OCI-LY7 (cell line): ENCODE measurements around the gene SLC17A4. TPM values are rescaled to one million over a fixed set of nuclear protein-coding genes. Genes with fewer than 3 reads are reported as not detected.

Source experiments
- BruUV-seq: library from RNA; stranded (reverse); fragments of 400-500 nt; replicated peaks from 2 replicates; lab custom pipeline; 2021; lab: Mats Ljungman, UMichigan
- CTCF ChIA-PET: fragments of 300-600 bp; sonication (Branson Sonifier 250); formaldehyde crosslinking; loops from one replicate; lab custom pipeline; 2022; ENCODE audit warnings: antibody characterized with exemption; ENCODE audit not compliant: unreplicated experiment; lab: Charles Lee
- POLR2A ChIA-PET: fragments of 300-600 bp; sonication (Branson Sonifier 250); formaldehyde crosslinking; loops from one replicate; lab custom pipeline; 2022; ENCODE audit warnings: antibody characterized with exemption; lab: Charles Lee
- DNase-seq: peaks from one replicate; pipeline ENCODE4 v3.0.0-alpha.2; 2015; ENCODE audit warnings: low spot score
- H2AFZ ChIP-seq: fragments of 200-600 bp; sonication (generic), shearing (Covaris generic); 2 replicates; pipeline ENCODE4 v1.6.1; 2014; ENCODE audit warnings: mild to moderate bottlenecking, antibody characterized with exemption, low read length, moderate library complexity
- H3K27ac ChIP-seq: fragments of 200-600 bp; sonication (generic); 2 replicates; pipeline ENCODE4 v1.5.1; 2014; ENCODE audit warnings: mixed run types, low read depth, mild to moderate bottlenecking, moderate library complexity, low read length, inconsistent platforms; ENCODE audit not compliant: poor library complexity, severe bottlenecking
- H3K36me3 ChIP-seq: fragments of 200-600 bp; sonication (generic); 2 replicates; pipeline ENCODE4 v1.6.1; 2014; ENCODE audit warnings: mild to moderate bottlenecking, antibody characterized with exemption, low read length, moderate library complexity, mixed read lengths; ENCODE audit not compliant: insufficient read depth
- H3K4me1 ChIP-seq: fragments of 200-600 bp; sonication (generic); 2 replicates; pipeline ENCODE4 v1.5.1; 2014; ENCODE audit warnings: mild to moderate bottlenecking, low read length; ENCODE audit not compliant: insufficient read depth, poor library complexity, severe bottlenecking
- H3K4me2 ChIP-seq: fragments of 200-600 bp; sonication (generic); 2 replicates; pipeline ENCODE4 v1.6.1; 2014; ENCODE audit warnings: mild to moderate bottlenecking, low read length
- H3K4me3 ChIP-seq: fragments of 200-600 bp; sonication (generic); 2 replicates; pipeline ENCODE4 v1.5.1; 2014; ENCODE audit warnings: mild to moderate bottlenecking, low read depth, low read length; ENCODE audit not compliant: poor library complexity, severe bottlenecking
- H3K79me2 ChIP-seq: fragments of 200-600 bp; sonication (generic); 2 replicates; pipeline ENCODE4 v1.6.1; 2016; ENCODE audit warnings: low read depth, mild to moderate bottlenecking, low read length, moderate library complexity, mixed read lengths; ENCODE audit not compliant: insufficient read depth
- H3K9me2 ChIP-seq: fragments of 200-600 bp; sonication (generic); 2 replicates; pipeline ENCODE4 v1.6.1; 2016; ENCODE audit warnings: mild to moderate bottlenecking, low read length, mixed read lengths; ENCODE audit not compliant: insufficient read depth
- H3K9me3 ChIP-seq: fragments of 200-600 bp; sonication (generic); 2 replicates; pipeline ENCODE4 v1.6.1; 2014; ENCODE audit warnings: mild to moderate bottlenecking, mixed run types, low read length, mixed read lengths
- H4K20me1 ChIP-seq: fragments of 200-600 bp; sonication (generic); 2 replicates; pipeline ENCODE4 v1.6.1; 2014; ENCODE audit warnings: mild to moderate bottlenecking, antibody characterized with exemption, low read length, moderate library complexity, mixed read lengths; ENCODE audit not compliant: insufficient read depth
- CTCF ChIP-seq: fragments of 200-600 bp; sonication (generic); conservative IDR thresholded peaks from 2 replicates; pipeline ENCODE4 v1.5.1; 2014; ENCODE audit warnings: mild to moderate bottlenecking, antibody characterized with exemption, low read length, moderate library complexity, mixed read lengths
- EZH2phosphoT487 ChIP-seq: fragments of 200-600 bp; sonication (generic); IDR thresholded peaks from 2 replicates; pipeline ENCODE4 v1.6.1; 2018; ENCODE audit warnings: low read depth, borderline replicate concordance, mild to moderate bottlenecking, mixed run types, antibody characterized with exemption, low read length, moderate library complexity, mixed read lengths
- intact Hi-C: fragments of 100-400 bp; cut with micrococcal nuclease; formaldehyde crosslinking; loops from one replicate; pipeline ENCODE4 v1.10.0; 2022; ENCODE audit not compliant: unreplicated experiment
- total RNA-seq, 2 experiments: library from RNA; depleted of rRNA in 1 of 2; stranded (reverse); fragments of >200 nt in 1 of 2; shearing (Covaris generic) in 1 of 2; gene quantifications; 2 replicates each; pipeline ENCODE4 v1.2.3, GENCODE V29; 2014 to 2022

The SLC17A4 gene
- total RNA-seq, 2 experiments from 2014 or later, result not detected

- Histone ChIP-seq H4K20me1 (no peaks in the 10 kb centered on the region), H3K9me3 (no peaks in the 10 kb centered on the region), H3K4me2 (no peak overlapping the region), H3K4me1 (no peaks in the 10 kb centered on the region), H3K79me2 (no peaks in the 10 kb centered on the region), H3K36me3 (no peaks in the 10 kb centered on the region), H3K27ac (no peak overlapping the region), H3K9me2 (no peaks in the 10 kb centered on the region), H2AFZ (no peak overlapping the region), H3K4me3 (no peak overlapping the region)
- no peak for TF ChIP-seq EZH2phosphoT487
- no peak for TF ChIP-seq CTCF
- no peak for DNase-seq
- ChIA-PET POLR2A (no interaction called here), CTCF (interaction anchor here (0.6 kb wide), 1 partner anchor 217 kb away, joined by 3 read pairs; no protein-coding TSS in a partner anchor)
- no TSS peak for BruUV-seq
- intact Hi-C loops, result no loop called here
Measured at GRCh38 chr6:25713824-25714223, 40.7 kb upstream of the SLC17A4 start.

- DNase-seq, result no peak
- no peaks in the 10 kb centered on the region for H3K4me1 ChIP-seq
- H3K9me2 ChIP-seq, result no peaks in the 10 kb centered on the region
- H3K27ac ChIP-seq, result no peak overlapping the region
- no peaks in the 10 kb centered on the region for H3K79me2 ChIP-seq
- no peaks in the 10 kb centered on the region for H4K20me1 ChIP-seq
- no peak for TF ChIP-seq EZH2phosphoT487
- no peak for TF ChIP-seq CTCF
- intact Hi-C loops, result no loop called here
- no peak overlapping the region for H3K4me2 ChIP-seq
- H3K9me3 ChIP-seq, result no peaks in the 10 kb centered on the region
- BruUV-seq, result no TSS peak
- H3K36me3 ChIP-seq, result no peaks in the 10 kb centered on the region
- POLR2A ChIA-PET, result no interaction called here
- CTCF ChIA-PET, result no interaction called here
- H2AFZ ChIP-seq, result no peak overlapping the region
- H3K4me3 ChIP-seq, result no peak overlapping the region
Measured at GRCh38 chr6:25714765-25715164, 39.8 kb upstream of the SLC17A4 start.

- Histone ChIP-seq H3K4me3 (no peak overlapping the region), H3K4me1 (no peaks in the 10 kb centered on the region), H3K4me2 (no peak overlapping the region), H2AFZ (no peak overlapping the region), H3K9me3 (no peaks in the 10 kb centered on the region), H3K9me2 (no peaks in the 10 kb centered on the region), H3K79me2 (no peaks in the 10 kb centered on the region), H3K27ac (no peak overlapping the region), H3K36me3 (no peaks in the 10 kb centered on the region), H4K20me1 (no peaks in the 10 kb centered on the region)
- intact Hi-C loops, result no loop called here
- POLR2A ChIA-PET, result no interaction called here
- CTCF ChIA-PET, result no interaction called here
- no peak for DNase-seq
- TF ChIP-seq CTCF (no peak), EZH2phosphoT487 (no peak)
- BruUV-seq, result no TSS peak
Measured at GRCh38 chr6:25715794-25716193, 38.7 kb upstream of the SLC17A4 start.
